Adipocyte (in vitro differentiated cells): ENCODE results near the gene PTPN4.

Experiments used
- DNase-seq: peaks from one replicate; pipeline ENCODE4 v3.0.0-alpha.2; 2015; ENCODE audit warnings: low read depth
- H3K27me3 ChIP-seq: replicated peaks from 2 replicates; pipeline ENCODE4 v1.7.0; 2013; ENCODE audit warnings: mild to moderate bottlenecking, low read length, moderate library complexity; ENCODE audit not compliant: control insufficient read depth, insufficient read depth
- H3K36me3 ChIP-seq: 2 replicates; pipeline ENCODE4 v1.7.0; 2013; ENCODE audit warnings: low read length, mild to moderate bottlenecking, moderate library complexity; ENCODE audit not compliant: control insufficient read depth, insufficient read depth, severe bottlenecking
- H3K4me1 ChIP-seq: 2 replicates; pipeline ENCODE4 v1.7.0; 2013; ENCODE audit warnings: mild to moderate bottlenecking, low read length, moderate library complexity; ENCODE audit not compliant: control insufficient read depth, insufficient read depth
- H3K4me3 ChIP-seq: 2 replicates; pipeline ENCODE4 v1.7.0; 2013; ENCODE audit warnings: mild to moderate bottlenecking, low read length, moderate library complexity
- H3K9ac ChIP-seq: 2 replicates; pipeline ENCODE4 v1.7.0; 2013; ENCODE audit warnings: mild to moderate bottlenecking, low read length, moderate library complexity
- H3K9me3 ChIP-seq: 2 replicates; pipeline ENCODE4 v1.7.0; 2013; ENCODE audit warnings: mild to moderate bottlenecking, low read length, moderate library complexity; ENCODE audit not compliant: control insufficient read depth

PTPN4 gene

GRCh38 chr2:120029672-120030640 lies 270.2 kb downstream of the PTPN4 start:
- H3K9ac ChIP-seq, result no peak overlapping the region
- H3K4me1 ChIP-seq, result no peaks in the 10 kb centered on the region
- no peak overlapping the region for H3K4me3 ChIP-seq
- no peaks in the 10 kb centered on the region for H3K9me3 ChIP-seq
- no peak for DNase-seq
- no peaks in the 10 kb centered on the region for H3K36me3 ChIP-seq
- H3K27me3 ChIP-seq, result no peaks in the 10 kb centered on the region

GRCh38 chr2:120032297-120032696 lies 272.6 kb downstream of the PTPN4 start:
- Histone ChIP-seq H3K4me3 (no peak overlapping the region), H3K4me1 (peaks cover 7% of the 10 kb centered on the region)

More at GRCh38 chr2:120032297-120032696, 272.6 kb downstream of the PTPN4 start:
- H3K36me3 ChIP-seq, result no peaks in the 10 kb centered on the region
- no peak overlapping the region for H3K9ac ChIP-seq
- no peaks in the 10 kb centered on the region for H3K27me3 ChIP-seq
- no peak for DNase-seq
- no peaks in the 10 kb centered on the region for H3K9me3 ChIP-seq
